ENCODE results near the gene TRUB2. TPM values are rescaled to one million over a fixed set of nuclear protein-coding genes. Genes with fewer than 3 reads are reported as not detected.

Gene TRUB2
- polyA plus RNA-seq, 1 donor (not counting 4 experiments of a cell fraction or from before 2014, with no cell fraction given): 17.2 TPM

DNA sequence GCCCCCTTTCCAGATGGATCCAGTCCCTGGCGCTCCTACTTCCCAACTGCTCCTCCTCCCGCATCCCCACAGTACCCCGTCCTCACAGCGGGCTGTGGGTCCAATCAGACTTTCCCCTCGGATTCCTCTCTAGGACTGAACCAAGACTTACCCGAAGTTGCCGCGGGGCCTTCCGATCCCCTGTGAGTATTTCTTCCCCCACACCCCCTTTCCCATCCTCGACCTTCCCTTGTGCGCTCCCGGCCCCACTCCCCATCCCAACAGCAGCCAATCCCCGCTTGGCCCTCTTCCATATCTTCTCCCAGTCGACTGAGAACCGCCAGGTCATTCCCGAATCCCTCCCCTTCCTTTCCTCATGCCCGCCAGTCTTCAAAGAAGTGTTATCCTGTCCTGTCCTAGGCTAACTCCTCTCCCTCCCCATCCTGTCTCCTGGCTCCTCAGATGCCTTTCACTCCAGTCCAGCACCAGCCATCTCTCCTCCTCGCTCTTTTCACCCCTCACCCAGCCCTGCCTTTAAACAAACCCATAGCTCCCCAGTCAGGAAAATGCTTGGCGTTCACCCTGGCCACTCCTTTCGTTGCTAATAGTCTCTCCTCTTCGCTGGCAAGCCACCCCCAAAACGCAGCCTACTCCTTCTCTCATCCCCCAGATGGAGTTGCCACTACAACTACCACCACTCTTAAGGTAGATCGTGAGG is 45.5 kb downstream of the TRUB2 start:
- Histone ChIP-seq H3K4me1 (ENCODE audit: control insufficient read depth, extremely low read depth, insufficient read depth, low read length) (peaks cover 16% of the 10 kb centered on the region), H3K9me1 (ENCODE audit: control insufficient read depth, extremely low read depth, insufficient read depth, low read length) (peaks cover 2% of the 10 kb centered on the region), H3K4me2 (ENCODE audit: control insufficient read depth, extremely low read depth, insufficient read depth, low read depth, low read length) (peak overlapping the region; percentile 88), H3K36me3 (ENCODE audit: control insufficient read depth in 2 of 2, extremely low read depth in 1 of 2, insufficient read depth in 2 of 2, low read length in 2 of 2) (peaks cover 10 to 12% of the 10 kb centered on the region in 2 experiments), H4K20me1 (ENCODE audit: control insufficient read depth, extremely low read depth, insufficient read depth, low read length) (no peaks in the 10 kb centered on the region), H3K9ac (ENCODE audit: control insufficient read depth, extremely low read depth, insufficient read depth, low read length) (peak overlapping the region; percentile 80), H3K27me3 (ENCODE audit: control insufficient read depth, extremely low read depth, insufficient read depth, low read length) (no peaks in the 10 kb centered on the region), H3K27ac (ENCODE audit: control insufficient read depth, insufficient read depth, low read length) (peak overlapping the region; percentile 73), H2AFZ (ENCODE audit: control insufficient read depth, low read length) (peak overlapping the region; percentile 89), H3K4me3 (ENCODE audit: control insufficient read depth in 2 of 3, extremely low read depth in 1 of 3, insufficient read depth in 2 of 3, low read depth in 1 of 3, low read length in 3 of 3) (peak overlapping the region; percentile 92 to 99 (median 94)), H3K9me3 (ENCODE audit: control insufficient read depth, low read depth, low read length) (no peaks in the 10 kb centered on the region), H3K79me2 (ENCODE audit: control insufficient read depth, insufficient read depth, low read length) (peaks cover 25% of the 10 kb centered on the region)
- FAIRE-seq (no peak), DNase-seq (ENCODE audit: low read depth, low spot score) (no peak)
- TF ChIP-seq, protein P1, sequence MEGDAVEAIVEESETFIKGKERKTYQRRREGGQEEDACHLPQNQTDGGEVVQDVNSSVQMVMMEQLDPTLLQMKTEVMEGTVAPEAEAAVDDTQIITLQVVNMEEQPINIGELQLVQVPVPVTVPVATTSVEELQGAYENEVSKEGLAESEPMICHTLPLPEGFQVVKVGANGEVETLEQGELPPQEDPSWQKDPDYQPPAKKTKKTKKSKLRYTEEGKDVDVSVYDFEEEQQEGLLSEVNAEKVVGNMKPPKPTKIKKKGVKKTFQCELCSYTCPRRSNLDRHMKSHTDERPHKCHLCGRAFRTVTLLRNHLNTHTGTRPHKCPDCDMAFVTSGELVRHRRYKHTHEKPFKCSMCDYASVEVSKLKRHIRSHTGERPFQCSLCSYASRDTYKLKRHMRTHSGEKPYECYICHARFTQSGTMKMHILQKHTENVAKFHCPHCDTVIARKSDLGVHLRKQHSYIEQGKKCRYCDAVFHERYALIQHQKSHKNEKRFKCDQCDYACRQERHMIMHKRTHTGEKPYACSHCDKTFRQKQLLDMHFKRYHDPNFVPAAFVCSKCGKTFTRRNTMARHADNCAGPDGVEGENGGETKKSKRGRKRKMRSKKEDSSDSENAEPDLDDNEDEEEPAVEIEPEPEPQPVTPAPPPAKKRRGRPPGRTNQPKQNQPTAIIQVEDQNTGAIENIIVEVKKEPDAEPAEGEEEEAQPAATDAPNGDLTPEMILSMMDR (optimal IDR thresholded peaks at IDR 0.05 in 1 of 3, IDR thresholded peaks at IDR 0.05 in 1 of 3, conservative IDR thresholded peaks at IDR 0.05 in 1 of 3; ENCODE audit: extremely low read depth in 1 of 3, insufficient read depth in 2 of 3, low read length in 3 of 3): no peak
- no peak for TF ChIP-seq EZH2 (IDR thresholded peaks at IDR 0.05; ENCODE audit: low read length)
- dilution Hi-C loops (cut with MboI; ENCODE audit: extremely low pct_ligation_motif_present, low sequenced_read_pairs): no loop called here

DNA sequence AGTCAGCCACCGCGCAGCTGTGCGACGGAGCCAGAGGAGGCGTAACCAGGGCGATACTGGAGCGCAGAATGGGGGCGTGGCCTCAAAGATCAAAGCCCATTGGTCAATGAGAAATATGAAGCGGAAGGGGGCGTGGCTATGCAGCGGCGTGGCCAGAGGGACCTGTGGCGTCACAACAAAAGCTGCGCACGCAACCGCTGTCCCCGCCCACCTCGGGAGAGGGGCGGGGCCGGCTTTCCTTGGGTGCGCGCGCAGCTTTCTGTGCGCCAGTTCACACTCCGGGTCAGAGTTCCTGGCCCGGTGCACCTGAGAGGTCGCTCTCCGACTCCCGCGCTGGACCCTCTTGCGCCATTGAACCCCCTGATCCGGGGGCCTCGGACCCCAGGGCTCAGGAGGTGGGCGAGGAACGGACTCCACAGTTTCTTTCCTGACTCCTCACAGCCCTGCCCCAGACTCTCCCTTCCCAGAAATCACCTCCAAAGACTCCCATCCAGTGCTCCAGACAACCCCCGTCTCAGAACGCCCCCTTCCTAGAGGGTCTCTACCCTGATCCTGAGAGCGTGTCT is 46.2 kb downstream of the TRUB2 start, which contains the start of gene SWI5:
Gene SWI5, plus strand, starts transcription at position 269 of the 566 bp plus-strand sequence.
- Histone ChIP-seq H2AFZ (ENCODE audit: control insufficient read depth, low read length) (peak within 1 kb of the TSS; percentile 89), H3K9me3 (ENCODE audit: control insufficient read depth, low read depth, low read length) (no peaks in the 10 kb centered on the region), H3K27ac (ENCODE audit: control insufficient read depth, insufficient read depth, low read length) (peak within 1 kb of the TSS; percentile 73), H3K79me2 (ENCODE audit: control insufficient read depth, insufficient read depth, low read length) (peaks cover 25% of the 10 kb centered on the region), H3K27me3 (ENCODE audit: control insufficient read depth, extremely low read depth, insufficient read depth, low read length) (no peaks in the 10 kb centered on the region), H3K4me2 (ENCODE audit: control insufficient read depth, extremely low read depth, insufficient read depth, low read depth, low read length) (peak within 1 kb of the TSS; percentile 100), H3K36me3 (ENCODE audit: control insufficient read depth in 2 of 2, extremely low read depth in 1 of 2, insufficient read depth in 2 of 2, low read length in 2 of 2) (peaks cover 10 to 18% of the 10 kb centered on the region in 2 experiments), H3K4me3 (ENCODE audit: control insufficient read depth in 2 of 3, extremely low read depth in 1 of 3, insufficient read depth in 2 of 3, low read depth in 1 of 3, low read length in 3 of 3) (peak within 1 kb of the TSS; percentile 92 to 99 (median 96)), H4K20me1 (ENCODE audit: control insufficient read depth, extremely low read depth, insufficient read depth, low read length) (no peaks in the 10 kb centered on the region), H3K9me1 (ENCODE audit: control insufficient read depth, extremely low read depth, insufficient read depth, low read length) (peaks cover 2% of the 10 kb centered on the region), H3K9ac (ENCODE audit: control insufficient read depth, extremely low read depth, insufficient read depth, low read length) (peak within 1 kb of the TSS; percentile 80), H3K4me1 (ENCODE audit: control insufficient read depth, extremely low read depth, insufficient read depth, low read length) (peaks cover 23% of the 10 kb centered on the region)
- dilution Hi-C loops (cut with MboI; ENCODE audit: extremely low pct_ligation_motif_present, low sequenced_read_pairs): no loop called here
- TF ChIP-seq, protein P1 (optimal IDR thresholded peaks at IDR 0.05 in 1 of 3, IDR thresholded peaks at IDR 0.05 in 1 of 3, conservative IDR thresholded peaks at IDR 0.05 in 1 of 3; ENCODE audit: extremely low read depth in 1 of 3, insufficient read depth in 2 of 3, low read length in 3 of 3): no peak
- no peak for TF ChIP-seq EZH2 (IDR thresholded peaks at IDR 0.05; ENCODE audit: low read length)
- DNase-seq (ENCODE audit: low read depth, low spot score): peak; percentile 98
- peak; percentile 23 for FAIRE-seq

Measured in keratinocyte (primary cell).